Suprapubic skin (tissue), 3 donors: ENCODE results near the gene ACOT4.

Experiments
- CTCF ChIP-seq, 2 donors: fragments of 200-600 bp in 1 of 2; fragments of 450-650 bp in 1 of 2; sonication (generic) in 1 of 2; IDR thresholded peaks; one replicate each; pipeline ENCODE4 v1.5.1; 2016 to 2019; ENCODE audit warnings: antibody characterized with exemption in 2 of 2, mild to moderate bottlenecking in 1 of 2, moderate library complexity in 1 of 2
- POLR2AphosphoS5 ChIP-seq, 3 donors: sonication (generic); formaldehyde crosslinking; IDR thresholded peaks; one replicate each; pipeline ENCODE4 v1.6.1; 2017; ENCODE audit warnings: antibody characterized with exemption in 3 of 3

- TF ChIP-seq CTCF (IDR thresholded peaks at IDR 0.05): no peak
- no peak for TF ChIP-seq POLR2AphosphoS5 (IDR thresholded peaks at IDR 0.05)
Observed at GRCh38 chr14:73619524-73619923, 27.9 kb downstream of the ACOT4 start.
